Activated B cell treated with CpG ODN at 0.5 μM for 24 hours (primary cell): ENCODE results near the gene LAMA3. TPM values are rescaled to one million over a fixed set of nuclear protein-coding genes. Genes with fewer than 3 reads are reported as not detected.

ENCODE experiments used
- ATAC-seq: fragments of 200-7000 bp; cut with Tn5 transposase; one replicate; pipeline ENCODE4 v1.10.0; 2021; ENCODE audit warnings: low read depth, mild to moderate bottlenecking, moderate library complexity
- CTCF ChIA-PET: fragments of 350-600 bp; sonication (Branson Sonifier 250); formaldehyde crosslinking; loops from one replicate; lab custom pipeline; 2021; ENCODE audit warnings: antibody characterized with exemption; lab: Charles Lee
- POLR2A ChIA-PET: fragments of 350-600 bp; sonication (Branson Sonifier 250); formaldehyde crosslinking; loops from one replicate; lab custom pipeline; 2021; ENCODE audit warnings: antibody characterized with exemption; lab: Charles Lee
- DNase-seq: peaks from one replicate; pipeline ENCODE4 v3.0.0; 2022
- H3K27ac Mint-ChIP-seq: one replicate; pipeline ENCODE4 v1.8.0; 2020; ENCODE audit warnings: mixed read lengths
- H3K27me3 Mint-ChIP-seq: one replicate; pipeline ENCODE4 v1.8.0; 2021; ENCODE audit warnings: mixed read lengths
- H3K36me3 Mint-ChIP-seq: one replicate; pipeline ENCODE4 v1.8.0; 2021; ENCODE audit warnings: low read depth, mixed read lengths
- H3K4me1 Mint-ChIP-seq: one replicate; pipeline ENCODE4 v1.8.0; 2021; ENCODE audit warnings: mixed read lengths
- H3K4me3 Mint-ChIP-seq: one replicate; pipeline ENCODE4 v1.8.0; 2020; ENCODE audit warnings: mild to moderate bottlenecking, mixed read lengths
- H3K9me3 Mint-ChIP-seq: one replicate; pipeline ENCODE4 v1.8.0; 2020; ENCODE audit warnings: mixed read lengths
- CTCF ChIP-seq: fragments of 200-600 bp; IDR thresholded peaks from one replicate; pipeline ENCODE4 v1.8.0; 2022; ENCODE audit warnings: antibody characterized with exemption, mild to moderate bottlenecking
- intact Hi-C: fragments of 100-400 bp; cut with micrococcal nuclease; formaldehyde crosslinking; loops from one replicate; pipeline ENCODE4 v1.15.1; 2024
- total RNA-seq: library from RNA; stranded (reverse); gene quantifications from 2 replicates; pipeline ENCODE4 v1.2.3, GENCODE V29; 2022

LAMA3 gene
- total RNA-seq, 1 donor from 2014 or later = not detected

DNA sequence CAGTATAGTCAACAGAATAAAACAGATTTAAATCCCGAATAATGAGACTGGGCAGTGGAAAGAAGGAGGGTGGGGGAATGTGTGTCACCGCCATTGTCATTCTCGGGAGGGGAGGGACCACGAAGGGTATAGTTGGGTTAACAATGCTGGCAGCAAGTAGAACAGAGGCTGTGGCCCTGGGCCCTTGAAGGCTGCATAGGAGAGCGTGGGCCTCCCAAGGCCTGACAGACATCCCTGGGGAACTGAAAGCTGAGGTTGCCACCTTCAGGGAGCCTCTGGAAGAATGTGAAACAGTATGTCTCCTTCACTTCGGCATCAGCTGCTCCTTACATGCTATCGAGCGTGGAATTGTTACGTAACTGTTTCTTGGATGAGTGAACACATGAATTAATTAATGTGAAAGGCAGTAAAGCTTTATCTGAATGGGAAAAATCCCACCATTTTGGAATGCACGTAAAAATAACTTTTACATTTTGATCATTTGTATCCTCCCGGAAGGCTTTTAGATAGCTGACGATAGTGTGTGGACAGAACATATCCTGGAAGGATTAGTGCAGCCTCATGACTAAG, 232.5 kb downstream of the LAMA3 start:
- ChIA-PET CTCF (no interaction called here), POLR2A (no interaction called here)
- no peak for DNase-seq
- TF ChIP-seq CTCF = no peak
- Mint-ChIP-seq H3K4me1 (peaks cover 4% of the 10 kb centered on the region), H3K4me3 (no peak overlapping the region), H3K27ac (no peak overlapping the region), H3K36me3 (no peaks in the 10 kb centered on the region), H3K27me3 (peaks cover 2% of the 10 kb centered on the region), H3K9me3 (no peaks in the 10 kb centered on the region)
- intact Hi-C loops = no loop called here
- ATAC-seq = no peak

DNA sequence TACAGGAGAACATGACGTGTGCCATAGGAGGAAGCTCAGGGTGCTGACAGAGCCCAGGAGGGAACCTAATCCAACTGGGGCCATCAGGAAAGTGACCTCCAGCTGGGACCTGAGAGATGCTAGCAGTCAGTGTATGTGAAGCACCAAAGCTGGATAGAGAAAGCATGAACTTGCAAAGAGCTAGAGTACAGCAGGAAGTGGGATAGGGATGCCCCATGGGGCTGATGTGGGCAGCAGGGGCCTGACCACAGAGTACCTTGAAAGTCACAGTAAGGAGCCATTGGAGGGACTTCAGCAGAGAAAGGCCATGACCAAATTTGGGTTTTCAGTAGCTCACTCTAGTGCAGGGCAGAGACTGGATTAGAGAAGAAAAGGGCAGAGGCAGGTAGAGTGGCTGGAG, 233.7 kb downstream of the LAMA3 start:
- POLR2A ChIA-PET = no interaction called here
- no peak for ATAC-seq
- H3K36me3 Mint-ChIP-seq = no peaks in the 10 kb centered on the region
- TF ChIP-seq CTCF = no peak
- DNase-seq = no peak
- no peaks in the 10 kb centered on the region for H3K27me3 Mint-ChIP-seq
- H3K9me3 Mint-ChIP-seq = no peaks in the 10 kb centered on the region
- peaks cover 4% of the 10 kb centered on the region for H3K4me1 Mint-ChIP-seq
- intact Hi-C loops = no loop called here
- CTCF ChIA-PET = no interaction called here
- no peak overlapping the region for H3K27ac Mint-ChIP-seq
- no peak overlapping the region for H3K4me3 Mint-ChIP-seq

GRCh38 chr18:23924813-23925212, 235.6 kb downstream of the LAMA3 start:
- ChIA-PET CTCF (interaction anchor here (0.6 kb wide), 1 partner anchor 17 kb away, joined by 3 read pairs; no protein-coding TSS in a partner anchor), POLR2A (no interaction called here)
- no peaks in the 10 kb centered on the region for H3K36me3 Mint-ChIP-seq
- DNase-seq (no peak), ATAC-seq (no peak)
- no peak for TF ChIP-seq CTCF
- H3K27ac Mint-ChIP-seq = no peak overlapping the region
- H3K27me3 Mint-ChIP-seq = no peaks in the 10 kb centered on the region
- H3K4me1 Mint-ChIP-seq = no peaks in the 10 kb centered on the region
- no peaks in the 10 kb centered on the region for H3K9me3 Mint-ChIP-seq
- intact Hi-C loops = no loop called here
- no peak overlapping the region for H3K4me3 Mint-ChIP-seq

GRCh38 chr18:23926571-23926970, 237.3 kb downstream of the LAMA3 start:
- no peaks in the 10 kb centered on the region for H3K27me3 Mint-ChIP-seq
- no peaks in the 10 kb centered on the region for H3K36me3 Mint-ChIP-seq
- no peak for TF ChIP-seq CTCF
- H3K4me3 Mint-ChIP-seq = no peak overlapping the region
- H3K27ac Mint-ChIP-seq = no peak overlapping the region
- ChIA-PET CTCF (no interaction called here), POLR2A (no interaction called here)
- H3K4me1 Mint-ChIP-seq = no peaks in the 10 kb centered on the region
- no peak for DNase-seq
- no peaks in the 10 kb centered on the region for H3K9me3 Mint-ChIP-seq
- intact Hi-C loops = no loop called here
- no peak for ATAC-seq

- H3K27ac Mint-ChIP-seq = no peak overlapping the region
- no peaks in the 10 kb centered on the region for H3K27me3 Mint-ChIP-seq
- H3K36me3 Mint-ChIP-seq = no peaks in the 10 kb centered on the region
- DNase-seq (no peak), ATAC-seq (no peak)
- no peaks in the 10 kb centered on the region for H3K4me1 Mint-ChIP-seq
- ChIA-PET CTCF (interaction anchor here (3.3 kb wide), 1 partner anchor 10 kb away, joined by 17 read pairs; no protein-coding TSS in a partner anchor), POLR2A (no interaction called here)
- no peak for TF ChIP-seq CTCF
- intact Hi-C loops = no loop called here
- H3K4me3 Mint-ChIP-seq = no peak overlapping the region
- no peaks in the 10 kb centered on the region for H3K9me3 Mint-ChIP-seq
Measured at GRCh38 chr18:23927821-23928746, 238.8 kb downstream of the LAMA3 start.
